Ovary (tissue), 9 donors: Measurements from ENCODE around the gene PLPPR3. TPM values are rescaled to one million over a fixed set of nuclear protein-coding genes. Genes with fewer than 3 reads are reported as not detected.
A peak's percentile ranks its signal among the peaks of the same experiment; 100 is the strongest.

ENCODE experiments used
- DNase-seq, 5 donors: peaks; one replicate each; pipeline ENCODE4 v3.0.0-alpha.2; 2019 to 2020
- H3K27ac ChIP-seq, 2 donors: fragments of 200-600 bp; one replicate each; pipeline versions ENCODE4 v1.5.1 to v1.8.0; 2019 to 2022
- H3K27me3 ChIP-seq: fragments of 200-600 bp; one replicate; pipeline ENCODE4 v1.8.0; 2022
- H3K36me3 ChIP-seq: fragments of 200-600 bp; sonication (generic); one replicate; pipeline ENCODE4 v1.5.1; 2019
- H3K4me1 ChIP-seq: one replicate; pipeline ENCODE4 v1.8.1; 2013; ENCODE audit warnings: mild to moderate bottlenecking, moderate library complexity; ENCODE audit not compliant: insufficient read depth
- H3K4me3 ChIP-seq: fragments of 200-600 bp; sonication (generic); one replicate; pipeline ENCODE4 v1.5.1; 2017
- H3K9me3 ChIP-seq, 2 donors: fragments of 200-600 bp in 1 of 2; sonication (generic) in 1 of 2; one replicate each; pipeline versions ENCODE4 v1.5.1 to v1.8.1; 2013 to 2019; ENCODE audit warnings: mild to moderate bottlenecking in 1 of 2, moderate library complexity in 1 of 2
- CTCF ChIP-seq, 3 donors: fragments of 450-650 bp in 2 of 3; fragments of 200-600 bp in 1 of 3; IDR thresholded peaks; one replicate each; pipeline versions ENCODE4 v1.5.1 to v1.8.0; 2016 to 2022; ENCODE audit warnings: antibody characterized with exemption in 3 of 3, mild to moderate bottlenecking in 1 of 3
- EP300 ChIP-seq: sonication (generic); formaldehyde crosslinking; IDR thresholded peaks from one replicate; pipeline ENCODE4 v1.6.1; 2017; ENCODE audit warnings: antibody characterized with exemption
- POLR2A ChIP-seq: fragments of 450-650 bp; IDR thresholded peaks from one replicate; pipeline ENCODE4 v1.6.1; 2017; ENCODE audit warnings: antibody characterized with exemption, mild to moderate bottlenecking, moderate library complexity
- WGBS, 3 donors: extraction: QIAGEN DNeasy Blood & Tissue Kit in 1 of 3; methylation state at CpG; one replicate each; pipeline versions ENCODE4 v1.1.5 to v1.1.7; 2013 to 2017; 5-methylcytosine and 5-hydroxymethylcytosine counted together
- intact Hi-C, 4 donors: fragments of 100-400 bp; cut with DNase I; formaldehyde crosslinking; loops; one replicate each; pipeline versions ENCODE4 v1.11.0 to v1.15.1; 2022 to 2023
- polyA plus RNA-seq, 2 donors: library from polyadenylated mRNA; stranded (reverse); fragments of 200-250 nt in 1 of 2; fragments of 350-450 nt in 1 of 2; fragmentation: Illumina TruSeq in 1 of 2; extraction: RNeasy Lipid Tissue Mini Kit (QIAGEN cat#74804) in 1 of 2; gene quantifications; one replicate each; pipeline ENCODE4 v1.2.3, GENCODE V29; 2013 to 2014
- total RNA-seq, 7 donors: library from RNA; depleted of rRNA in 2 of 7; stranded (reverse); fragments of >200 nt in 2 of 7; fragmentation: NEBNext Ultra II Directional in 3 of 7; extraction: Animal tissue kit (Norgen Biotek cat#: 25700) in 3 of 7; gene quantifications; one replicate each; pipeline versions ENCODE4 v1.1.0 to v1.2.4, GENCODE V29; 2016 to 2023
- donor health status: DM: no; HTN: no; CAD: no; lungs with moderate emphysema.
- donor health status: DM: no; HTN: no; CAD: no.
- donor health status: Bipolar disorder and iron deficiency.
- donor health status: DM: yes; HTN: yes; CAD: no.
- donor health status: DM: no; HTN: no; CAD: no.
- donor health status: DM: yes; HTN: yes; CAD: no.

Gene PLPPR3
- total and polyA plus RNA-seq, 9 donors = 0.18 to 11.4 (median 0.52) TPM; not detected in 2

- H3K9me3 ChIP-seq = no peaks in the 10 kb centered on the region
- DNase-seq = no peak
- H3K4me3 ChIP-seq = no peak overlapping the region
- no peak for TF ChIP-seq EP300
- TF ChIP-seq POLR2A = no peak
- TF ChIP-seq CTCF (IDR thresholded peaks at IDR 0.05) = no peak
- no peaks in the 10 kb centered on the region for H3K36me3 ChIP-seq
- intact Hi-C loops = loop anchor here in 2 of 4 donors (10.0 kb wide), 3 partner anchors 143 to 223 kb away; partner anchors contain the start of genes KISS1R (in 1 of the 2), R3HDM4 (in 1 of the 2) and WDR18 (in 1 of the 2)
- H3K27ac ChIP-seq = no peak overlapping the region
- WGBS, 3 donors = 75 to 88% (median 82%) methylated on average over 5 of the region's 5 CpGs
- no peaks in the 10 kb centered on the region for H3K4me1 ChIP-seq
- H3K27me3 ChIP-seq = no peaks in the 10 kb centered on the region
These were observed 49.7 kb downstream of the PLPPR3 start for GRCh38 chr19:772063-772462.

- TF ChIP-seq POLR2A (no peak), CTCF (IDR thresholded peaks at IDR 0.05) (no peak), EP300 (no peak)
- Histone ChIP-seq H3K4me3 (no peak overlapping the region), H3K9me3 (no peaks in the 10 kb centered on the region), H3K27me3 (no peaks in the 10 kb centered on the region), H3K36me3 (no peaks in the 10 kb centered on the region), H3K4me1 (no peaks in the 10 kb centered on the region), H3K27ac (no peak overlapping the region)
- intact Hi-C loops = loop anchor here in 2 of 4 donors (10.0 kb wide), 3 partner anchors 143 to 223 kb away; partner anchors contain the start of genes KISS1R (in 1 of the 2), R3HDM4 (in 1 of the 2) and WDR18 (in 1 of the 2)
- 12 to 21% (median 18%) methylated on average over 6 of the region's 6 CpGs for WGBS, 3 donors
- no peak for DNase-seq
These were observed 50.4 kb downstream of the PLPPR3 start for GRCh38 chr19:771332-771785.

GRCh38 chr19:769616-770015 is 52.1 kb downstream of the PLPPR3 start:
- Histone ChIP-seq H3K4me3 (no peak overlapping the region), H3K36me3 (no peaks in the 10 kb centered on the region)
- 72 to 87% (median 81%) methylated on average over 6 of the region's 6 CpGs for WGBS, 3 donors

GRCh38 chr19:768424-768823 is 53.3 kb downstream of the PLPPR3 start:
- TF ChIP-seq POLR2A (no peak), CTCF (IDR thresholded peaks at IDR 0.05) (no peak), EP300 (no peak)
- Histone ChIP-seq H3K4me1 (no peaks in the 10 kb centered on the region), H3K4me3 (no peak overlapping the region), H3K27ac (no peak overlapping the region), H3K9me3 (no peaks in the 10 kb centered on the region), H3K36me3 (no peaks in the 10 kb centered on the region), H3K27me3 (no peaks in the 10 kb centered on the region)
- 7 to 13% (median 13%) methylated on average over 14 of the region's 14 CpGs for WGBS, 3 donors
- DNase-seq = peak in 1 of 5 donors; percentile 48
- intact Hi-C loops = loop anchor here in 1 of 4 donors (5.0 kb wide), 1 partner anchor 149 kb away; the partner anchor contains the start of gene KISS1R

More at GRCh38 chr19:769616-770015, 52.1 kb downstream of the PLPPR3 start:
- no peak for DNase-seq
- Histone ChIP-seq H3K27ac (no peak overlapping the region), H3K9me3 (no peaks in the 10 kb centered on the region), H3K4me1 (no peaks in the 10 kb centered on the region), H3K27me3 (no peaks in the 10 kb centered on the region)
- TF ChIP-seq POLR2A (no peak), CTCF (IDR thresholded peaks at IDR 0.05) (no peak), EP300 (no peak)
- intact Hi-C loops = loop anchor here in 2 of 4 donors (5.0 to 10.0 kb wide), 4 partner anchors 145 to 225 kb away; partner anchors contain the start of genes KISS1R (in 2 of the 2), R3HDM4 (in 1 of the 2) and WDR18 (in 1 of the 2)
